A673 (cell line): ENCODE data around the gene SLC2A13. TPM values are rescaled to one million over a fixed set of nuclear protein-coding genes. Genes with fewer than 3 reads are reported as not detected.

Source experiments
- BruUV-seq: library from RNA; stranded (reverse); fragments of 400-500 nt; replicated peaks from 2 replicates; lab custom pipeline; 2021; lab: Mats Ljungman, UMichigan
- CTCF ChIA-PET: fragments of 300-600 bp; sonication (Branson Sonifier 250); formaldehyde crosslinking; loops from one replicate; lab custom pipeline; 2022; ENCODE audit warnings: antibody characterized with exemption; lab: Charles Lee
- POLR2A ChIA-PET: fragments of 300-600 bp; sonication (Branson Sonifier 250); formaldehyde crosslinking; loops from one replicate; lab custom pipeline; 2022; ENCODE audit warnings: antibody characterized with exemption; ENCODE audit not compliant: low non-redundant PET; lab: Charles Lee
- DNase-seq: peaks from one replicate; pipeline ENCODE4 v3.0.0-alpha.2; 2015; ENCODE audit warnings: low spot score
- H3K27ac ChIP-seq: fragments of 200-600 bp; sonication (generic); 2 replicates; pipeline ENCODE4 v1.5.1; 2016; ENCODE audit warnings: mixed run types, low read depth, mild to moderate bottlenecking, mixed read lengths, antibody characterized with exemption, low read length; ENCODE audit not compliant: poor library complexity, severe bottlenecking
- H3K27me3 ChIP-seq: fragments of 200-600 bp; sonication (generic); replicated peaks from 2 replicates; pipeline ENCODE4 v1.6.1; 2017; ENCODE audit warnings: mixed run types, low read depth, mild to moderate bottlenecking, mixed read lengths, antibody characterized with exemption, low read length; ENCODE audit not compliant: insufficient read depth, poor library complexity
- H3K36me3 ChIP-seq: fragments of 200-600 bp; sonication (generic); 2 replicates; pipeline ENCODE4 v1.6.1; 2016; ENCODE audit warnings: mixed run types, mild to moderate bottlenecking, mixed read lengths, antibody characterized with exemption, low read length; ENCODE audit not compliant: insufficient read depth, poor library complexity, severe bottlenecking
- H3K4me1 ChIP-seq: fragments of 200-600 bp; sonication (generic); 2 replicates; pipeline ENCODE4 v1.6.1; 2017; ENCODE audit warnings: mixed run types, mild to moderate bottlenecking, mixed read lengths, antibody characterized with exemption, low read length; ENCODE audit not compliant: insufficient read depth, poor library complexity, severe bottlenecking
- H3K4me3 ChIP-seq: fragments of 200-600 bp; sonication (generic); 2 replicates; pipeline ENCODE4 v1.5.1; 2016; ENCODE audit warnings: low read depth, mixed run types, mild to moderate bottlenecking, mixed read lengths, low read length; ENCODE audit not compliant: poor library complexity, severe bottlenecking
- H3K9me3 ChIP-seq: fragments of 200-600 bp; sonication (generic); 2 replicates; pipeline ENCODE4 v1.6.1; 2016; ENCODE audit warnings: mixed run types, low read depth, mild to moderate bottlenecking, mixed read lengths, antibody characterized with exemption, low read length; ENCODE audit not compliant: poor library complexity, severe bottlenecking
- EZH2 ChIP-seq: fragments of 200-600 bp; sonication (generic); IDR thresholded peaks from 2 replicates; pipeline ENCODE4 v1.6.1; 2017; ENCODE audit warnings: borderline replicate concordance, low read depth, mild to moderate bottlenecking, mixed read lengths, antibody characterized with exemption, low read length; ENCODE audit not compliant: poor library complexity, severe bottlenecking
- intact Hi-C: fragments of 100-400 bp; cut with micrococcal nuclease; formaldehyde crosslinking; loops from one replicate; pipeline ENCODE4 v1.10.0; 2022; ENCODE audit not compliant: unreplicated experiment
- total RNA-seq: library from RNA; stranded (reverse); gene quantifications from 2 replicates; pipeline ENCODE4 v1.2.3, GENCODE V29; 2021
- TF ChIP-seq, protein P1 (sequence below): fragments of 300-800, 200-600 bp; sonication (generic); conservative IDR thresholded peaks from 2 replicates; pipeline ENCODE4 v1.5.1; 2017; ENCODE audit warnings: low read depth, mild to moderate bottlenecking, antibody characterized with exemption, low read length, moderate library complexity, mixed read lengths

SLC2A13 gene
- total RNA-seq, 1 experiment from 2014 or later = 9.1 TPM

GRCh38 chr12:39780913-39781446 is 324.9 kb downstream of the SLC2A13 start:
- BruUV-seq = no TSS peak
- ChIA-PET CTCF (interaction anchor here (0.6 to 1.3 kb wide), 2 partner anchors 230 to 326 kb away, joined by 3 to 6 read pairs; no protein-coding TSS in a partner anchor), POLR2A (no interaction called here)
- H3K4me1 ChIP-seq = peaks cover 13% of the 10 kb centered on the region
- no peaks in the 10 kb centered on the region for H3K9me3 ChIP-seq
- TF ChIP-seq, protein P1, sequence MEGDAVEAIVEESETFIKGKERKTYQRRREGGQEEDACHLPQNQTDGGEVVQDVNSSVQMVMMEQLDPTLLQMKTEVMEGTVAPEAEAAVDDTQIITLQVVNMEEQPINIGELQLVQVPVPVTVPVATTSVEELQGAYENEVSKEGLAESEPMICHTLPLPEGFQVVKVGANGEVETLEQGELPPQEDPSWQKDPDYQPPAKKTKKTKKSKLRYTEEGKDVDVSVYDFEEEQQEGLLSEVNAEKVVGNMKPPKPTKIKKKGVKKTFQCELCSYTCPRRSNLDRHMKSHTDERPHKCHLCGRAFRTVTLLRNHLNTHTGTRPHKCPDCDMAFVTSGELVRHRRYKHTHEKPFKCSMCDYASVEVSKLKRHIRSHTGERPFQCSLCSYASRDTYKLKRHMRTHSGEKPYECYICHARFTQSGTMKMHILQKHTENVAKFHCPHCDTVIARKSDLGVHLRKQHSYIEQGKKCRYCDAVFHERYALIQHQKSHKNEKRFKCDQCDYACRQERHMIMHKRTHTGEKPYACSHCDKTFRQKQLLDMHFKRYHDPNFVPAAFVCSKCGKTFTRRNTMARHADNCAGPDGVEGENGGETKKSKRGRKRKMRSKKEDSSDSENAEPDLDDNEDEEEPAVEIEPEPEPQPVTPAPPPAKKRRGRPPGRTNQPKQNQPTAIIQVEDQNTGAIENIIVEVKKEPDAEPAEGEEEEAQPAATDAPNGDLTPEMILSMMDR = no peak
- no peak for TF ChIP-seq EZH2
- DNase-seq = peak; percentile 31
- H3K36me3 ChIP-seq = no peaks in the 10 kb centered on the region
- no peak overlapping the region for H3K4me3 ChIP-seq
- no peaks in the 10 kb centered on the region for H3K27me3 ChIP-seq
- no peak overlapping the region for H3K27ac ChIP-seq
- intact Hi-C loops = no loop called here

- Histone ChIP-seq H3K27ac (no peak overlapping the region), H3K9me3 (no peaks in the 10 kb centered on the region), H3K27me3 (no peaks in the 10 kb centered on the region), H3K36me3 (no peaks in the 10 kb centered on the region), H3K4me3 (no peak overlapping the region), H3K4me1 (peaks cover 13% of the 10 kb centered on the region)
- no peak for TF ChIP-seq EZH2
- TF ChIP-seq, protein P1 = no peak
- ChIA-PET POLR2A (no interaction called here), CTCF (interaction anchor here (1.3 kb wide), 1 partner anchor 231 kb away, joined by 6 read pairs; no protein-coding TSS in a partner anchor)
- peak; percentile 3 for DNase-seq
- intact Hi-C loops = no loop called here
- no TSS peak for BruUV-seq
Measured at GRCh38 chr12:39780411-39780912, 325.4 kb downstream of the SLC2A13 start.

DNA sequence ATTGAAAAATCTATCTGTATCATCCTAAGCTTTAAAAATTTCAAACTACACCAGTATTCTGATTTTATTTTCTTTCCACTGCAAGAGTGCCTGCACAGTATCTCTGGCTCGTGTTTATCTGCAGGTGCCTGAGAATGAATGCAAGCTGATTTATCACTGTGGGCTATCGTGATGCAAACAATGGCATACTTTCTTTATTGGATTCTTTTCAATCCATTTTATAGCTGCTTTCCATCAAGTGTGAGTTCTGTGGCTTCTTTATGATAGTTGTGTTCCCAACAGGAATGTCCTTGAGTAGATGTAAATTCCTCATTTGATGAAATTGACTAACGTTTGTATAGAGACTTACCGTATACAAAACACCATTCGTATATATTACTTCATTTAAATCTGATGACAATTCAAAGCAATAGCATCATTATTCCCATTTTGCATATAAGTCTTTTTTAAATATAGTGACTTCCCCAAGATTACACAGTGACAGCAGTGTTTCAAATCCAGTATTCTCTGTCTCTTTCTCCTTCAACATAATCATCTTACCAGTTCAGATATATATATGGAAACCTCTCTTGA is 326.0 kb downstream of the SLC2A13 start:
- POLR2A ChIA-PET = no interaction called here
- H3K36me3 ChIP-seq = no peaks in the 10 kb centered on the region
- intact Hi-C loops = no loop called here
- CTCF ChIA-PET = no interaction called here
- H3K4me3 ChIP-seq = no peak overlapping the region
- BruUV-seq = no TSS peak
- H3K27me3 ChIP-seq = no peaks in the 10 kb centered on the region
- H3K9me3 ChIP-seq = no peaks in the 10 kb centered on the region
- DNase-seq = no peak
- H3K4me1 ChIP-seq = peaks cover 13% of the 10 kb centered on the region
- no peak for TF ChIP-seq EZH2
- TF ChIP-seq, protein P1 = no peak
- H3K27ac ChIP-seq = no peak overlapping the region
